HepG2 (cell line): ENCODE data around the gene CELSR3. TPM values are rescaled to one million over a fixed set of nuclear protein-coding genes. Genes with fewer than 3 reads are reported as not detected.
A peak's percentile ranks its signal among the peaks of the same experiment; 100 is the strongest.

ENCODE experiments used
- CHCHD3 ChIP-seq: sonication (generic); formaldehyde crosslinking; IDR thresholded peaks from 2 replicates; pipeline ENCODE4 v1.8.0; 2022; ENCODE audit warnings: mild to moderate bottlenecking, missing genetic modification reagents, moderate library complexity
- EZH2 ChIP-seq: conservative IDR thresholded peaks from 2 replicates; pipeline ENCODE4 v1.6.1; 2012; ENCODE audit warnings: mild to moderate bottlenecking, low read depth, low read length, moderate library complexity
- HCFC1 ChIP-seq: fragments of 150-350 bp; IDR thresholded peaks from 2 replicates; pipeline ENCODE4 v1.6.1; 2014; ENCODE audit warnings: low read depth, low read length
- HNF4A ChIP-seq: sonication (generic); formaldehyde crosslinking; IDR thresholded peaks from 2 replicates; pipeline ENCODE4 v1.4.0; 2020; ENCODE audit warnings: missing genetic modification reagents
- HNF4G ChIP-seq, 2 experiments: sonication (generic) in 1 of 2; formaldehyde crosslinking in 1 of 2; IDR thresholded peaks; 2 replicates each; pipeline versions ENCODE4 v1.4.0 to v1.6.1; 2011 to 2020; ENCODE audit warnings: borderline replicate concordance in 2 of 2, low read depth in 2 of 2, mild to moderate bottlenecking in 2 of 2, low read length in 1 of 2, missing genetic modification reagents in 1 of 2, moderate library complexity in 1 of 2
- HNRNPK ChIP-seq: fragments of 200-400 bp; formaldehyde crosslinking; IDR thresholded peaks from 2 replicates; pipeline ENCODE4 v1.6.1; 2018; ENCODE audit warnings: low read length, low read depth, moderate library complexity, mild to moderate bottlenecking; ENCODE audit not compliant: poor library complexity, severe bottlenecking
- KDM5A ChIP-seq: fragments of 200-600 bp; sonication (generic); IDR thresholded peaks from 2 replicates; pipeline ENCODE4 v1.7.0; 2018; ENCODE audit warnings: antibody characterized with exemption, mild to moderate bottlenecking, low read length, borderline replicate concordance
- MBNL3 ChIP-seq: fragments of 250-450 bp; sonication (Bioruptor Pico); conservative IDR thresholded peaks from 2 replicates; pipeline ENCODE4 v1.8.0; 2022; ENCODE audit warnings: mild to moderate bottlenecking, inconsistent platforms
- MED13 ChIP-seq: sonication (generic); formaldehyde crosslinking; IDR thresholded peaks from 2 replicates; pipeline ENCODE4 v1.5.0; 2020; ENCODE audit warnings: missing genetic modification reagents
- NFATC3 ChIP-seq: sonication (generic); formaldehyde crosslinking; IDR thresholded peaks from 2 replicates; pipeline ENCODE4 v1.5.1; 2020; ENCODE audit warnings: mild to moderate bottlenecking, missing genetic modification reagents
- SMARCC2 ChIP-seq: fragments of 450-650 bp; IDR thresholded peaks from 2 replicates; pipeline ENCODE4 v1.6.1; 2017; ENCODE audit warnings: antibody characterized with exemption, mild to moderate bottlenecking
- SYNCRIP ChIP-seq: fragments of 200-400 bp; formaldehyde crosslinking; IDR thresholded peaks from 2 replicates; pipeline ENCODE4 v1.6.1; 2018; ENCODE audit warnings: mild to moderate bottlenecking, low read depth, low read length; ENCODE audit not compliant: insufficient read depth
- TAF15 ChIP-seq: fragments of 200-400 bp; formaldehyde crosslinking; IDR thresholded peaks from one replicate; pipeline ENCODE4 v1.6.1; 2018; ENCODE audit warnings: mild to moderate bottlenecking, low read depth, low read length; ENCODE audit not compliant: poor library complexity, severe bottlenecking
- XBP1 ChIP-seq: sonication (generic); formaldehyde crosslinking; IDR thresholded peaks from 2 replicates; pipeline ENCODE4 v1.5.0; 2020; ENCODE audit warnings: missing genetic modification reagents
- YEATS4 ChIP-seq: sonication (generic); formaldehyde crosslinking; IDR thresholded peaks from 2 replicates; pipeline ENCODE4 v1.4.0; 2020; ENCODE audit warnings: missing genetic modification reagents, borderline replicate concordance
- ZNF232 ChIP-seq: sonication (generic); formaldehyde crosslinking; IDR thresholded peaks from 2 replicates; pipeline ENCODE4 v1.4.0; 2020; ENCODE audit warnings: missing genetic modification reagents, borderline replicate concordance
- ZNF605 ChIP-seq: sonication (generic); formaldehyde crosslinking; IDR thresholded peaks from 2 replicates; pipeline ENCODE4 v1.8.0; 2022; ENCODE audit warnings: mild to moderate bottlenecking, missing genetic modification reagents
- polyA plus RNA-seq, 8 experiments: library from polyadenylated mRNA; depleted of rRNA in 3 of 8; stranded (reverse) in 7 of 8; unstranded in 1 of 8; fragments of >200 nt; fragmentation: Illumina TruSeq in 4 of 8; extraction: Trizol in 4 of 8; gene quantifications; 2 replicates each; pipeline versions ENCODE4 v1.2.1 to v1.2.3, GENCODE V29; 2011 to 2016; ENCODE audit warnings: low read depth in 4 of 8, missing spikeins in 1 of 8, mixed read lengths in 1 of 8; ENCODE audit not compliant: insufficient read depth in 1 of 8
- total RNA-seq, 5 experiments: library from RNA; depleted of rRNA; stranded (reverse); fragments of >200 nt; fragmentation: Illumina TruSeq; extraction: Trizol; gene quantifications; 2 replicates each; pipeline ENCODE4 v1.2.3, GENCODE V29; 2016; ENCODE audit warnings: low read depth in 1 of 5
- TF ChIP-seq, protein P1 (sequence below): sonication (generic); formaldehyde crosslinking; IDR thresholded peaks from 2 replicates; pipeline ENCODE4 v1.4.0; 2020; ENCODE audit warnings: mild to moderate bottlenecking, missing genetic modification reagents
- TF ChIP-seq, protein P2 (sequence below): sonication (generic); formaldehyde crosslinking; conservative IDR thresholded peaks from 2 replicates; pipeline ENCODE4 v1.8.0; 2022; ENCODE audit warnings: missing genetic modification reagents
- TF ChIP-seq, protein P3 (sequence below): sonication (generic); formaldehyde crosslinking; conservative IDR thresholded peaks from 2 replicates; pipeline ENCODE4 v1.8.0; 2022; ENCODE audit warnings: mild to moderate bottlenecking, moderate library complexity, missing genetic modification reagents

Gene CELSR3
- total and polyA plus RNA-seq, 2 of the 13 experiments (the other 11 are each of a cell fraction or from before 2014, with no cell fraction given), result 5.4 to 6.7 TPM

DNA sequence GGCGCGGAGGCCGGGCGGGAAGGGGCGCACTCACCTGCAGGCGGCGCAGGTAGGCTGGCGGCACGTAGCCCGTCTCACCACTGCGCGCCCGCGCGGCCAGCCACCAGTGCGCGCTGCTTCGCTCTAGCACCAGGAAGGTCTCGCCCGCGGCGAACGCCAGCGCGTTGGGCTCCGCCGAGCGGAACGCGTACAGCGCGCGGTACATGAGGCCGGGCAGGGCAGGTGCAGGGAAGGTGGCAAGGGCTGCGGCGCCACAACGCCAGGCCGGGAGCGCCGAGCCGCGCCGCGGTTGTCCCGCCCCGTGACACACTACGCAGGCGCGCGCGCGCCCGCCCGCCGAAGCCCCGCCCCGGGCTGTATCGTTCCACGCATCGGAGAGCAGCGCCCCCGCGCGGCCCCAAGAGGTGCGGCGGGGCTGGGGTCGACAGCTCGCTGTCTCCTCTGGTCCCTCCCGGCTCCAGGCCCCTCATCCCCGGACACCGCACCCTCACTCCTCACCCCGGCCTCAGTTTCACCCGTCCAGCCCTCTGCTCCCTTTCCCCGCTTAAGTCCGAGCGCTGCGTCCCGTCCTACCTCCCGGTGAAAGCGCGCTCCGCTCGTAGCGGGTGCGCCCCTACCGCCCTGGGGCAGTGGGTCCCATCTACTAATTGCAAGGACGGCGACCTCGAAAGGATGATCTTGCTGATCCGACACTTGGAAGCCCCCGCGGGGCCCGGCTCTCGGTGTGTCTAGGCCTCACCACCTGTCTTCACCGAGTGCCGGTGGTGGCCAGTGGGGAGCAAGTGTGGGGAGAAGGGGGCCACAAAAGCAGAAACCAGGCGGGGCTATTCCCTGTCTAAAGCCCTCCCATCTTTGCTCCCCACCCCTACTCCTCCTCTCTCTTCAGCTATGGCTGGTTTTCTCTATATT, 23.2 kb upstream of the CELSR3 start, which contains the start of gene NCKIPSD (continued):
- TF ChIP-seq, protein P1, sequence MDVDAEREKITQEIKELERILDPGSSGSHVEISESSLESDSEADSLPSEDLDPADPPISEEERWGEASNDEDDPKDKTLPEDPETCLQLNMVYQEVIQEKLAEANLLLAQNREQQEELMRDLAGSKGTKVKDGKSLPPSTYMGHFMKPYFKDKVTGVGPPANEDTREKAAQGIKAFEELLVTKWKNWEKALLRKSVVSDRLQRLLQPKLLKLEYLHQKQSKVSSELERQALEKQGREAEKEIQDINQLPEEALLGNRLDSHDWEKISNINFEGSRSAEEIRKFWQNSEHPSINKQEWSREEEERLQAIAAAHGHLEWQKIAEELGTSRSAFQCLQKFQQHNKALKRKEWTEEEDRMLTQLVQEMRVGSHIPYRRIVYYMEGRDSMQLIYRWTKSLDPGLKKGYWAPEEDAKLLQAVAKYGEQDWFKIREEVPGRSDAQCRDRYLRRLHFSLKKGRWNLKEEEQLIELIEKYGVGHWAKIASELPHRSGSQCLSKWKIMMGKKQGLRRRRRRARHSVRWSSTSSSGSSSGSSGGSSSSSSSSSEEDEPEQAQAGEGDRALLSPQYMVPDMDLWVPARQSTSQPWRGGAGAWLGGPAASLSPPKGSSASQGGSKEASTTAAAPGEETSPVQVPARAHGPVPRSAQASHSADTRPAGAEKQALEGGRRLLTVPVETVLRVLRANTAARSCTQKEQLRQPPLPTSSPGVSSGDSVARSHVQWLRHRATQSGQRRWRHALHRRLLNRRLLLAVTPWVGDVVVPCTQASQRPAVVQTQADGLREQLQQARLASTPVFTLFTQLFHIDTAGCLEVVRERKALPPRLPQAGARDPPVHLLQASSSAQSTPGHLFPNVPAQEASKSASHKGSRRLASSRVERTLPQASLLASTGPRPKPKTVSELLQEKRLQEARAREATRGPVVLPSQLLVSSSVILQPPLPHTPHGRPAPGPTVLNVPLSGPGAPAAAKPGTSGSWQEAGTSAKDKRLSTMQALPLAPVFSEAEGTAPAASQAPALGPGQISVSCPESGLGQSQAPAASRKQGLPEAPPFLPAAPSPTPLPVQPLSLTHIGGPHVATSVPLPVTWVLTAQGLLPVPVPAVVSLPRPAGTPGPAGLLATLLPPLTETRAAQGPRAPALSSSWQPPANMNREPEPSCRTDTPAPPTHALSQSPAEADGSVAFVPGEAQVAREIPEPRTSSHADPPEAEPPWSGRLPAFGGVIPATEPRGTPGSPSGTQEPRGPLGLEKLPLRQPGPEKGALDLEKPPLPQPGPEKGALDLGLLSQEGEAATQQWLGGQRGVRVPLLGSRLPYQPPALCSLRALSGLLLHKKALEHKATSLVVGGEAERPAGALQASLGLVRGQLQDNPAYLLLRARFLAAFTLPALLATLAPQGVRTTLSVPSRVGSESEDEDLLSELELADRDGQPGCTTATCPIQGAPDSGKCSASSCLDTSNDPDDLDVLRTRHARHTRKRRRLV (CRISPR knock-in tag), result no peak
- no peak for TF ChIP-seq HCFC1
- TF ChIP-seq SMARCC2, result no peak
- no peak for TF ChIP-seq HNF4A (CRISPR knock-in tag)
- TF ChIP-seq ZNF232 (CRISPR knock-in tag), result peak; percentile 62; the same call in 1 of the 2 replicates
- TF ChIP-seq, protein P2, sequence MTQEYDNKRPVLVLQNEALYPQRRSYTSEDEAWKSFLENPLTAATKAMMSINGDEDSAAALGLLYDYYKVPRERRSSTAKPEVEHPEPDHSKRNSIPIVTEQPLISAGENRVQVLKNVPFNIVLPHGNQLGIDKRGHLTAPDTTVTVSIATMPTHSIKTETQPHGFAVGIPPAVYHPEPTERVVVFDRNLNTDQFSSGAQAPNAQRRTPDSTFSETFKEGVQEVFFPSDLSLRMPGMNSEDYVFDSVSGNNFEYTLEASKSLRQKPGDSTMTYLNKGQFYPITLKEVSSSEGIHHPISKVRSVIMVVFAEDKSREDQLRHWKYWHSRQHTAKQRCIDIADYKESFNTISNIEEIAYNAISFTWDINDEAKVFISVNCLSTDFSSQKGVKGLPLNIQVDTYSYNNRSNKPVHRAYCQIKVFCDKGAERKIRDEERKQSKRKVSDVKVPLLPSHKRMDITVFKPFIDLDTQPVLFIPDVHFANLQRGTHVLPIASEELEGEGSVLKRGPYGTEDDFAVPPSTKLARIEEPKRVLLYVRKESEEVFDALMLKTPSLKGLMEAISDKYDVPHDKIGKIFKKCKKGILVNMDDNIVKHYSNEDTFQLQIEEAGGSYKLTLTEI, result no peak
- TF ChIP-seq MBNL3 (CRISPR knock-in tag), result no peak
- peak; percentile 77; the same call in 1 of the 2 replicates for TF ChIP-seq KDM5A
- TF ChIP-seq XBP1, result no peak
- no peak for TF ChIP-seq NFATC3 (CRISPR knock-in tag)
- peak; percentile 33 for TF ChIP-seq TAF15
- no peak for TF ChIP-seq SYNCRIP
- peak; percentile 97 for TF ChIP-seq YEATS4 (CRISPR knock-in tag)
- peak; percentile 85 for TF ChIP-seq CHCHD3 (CRISPR knock-in tag)
- TF ChIP-seq ZNF605 (CRISPR knock-in tag), result no peak; the same call in 1 of the 2 replicates
- no peak for TF ChIP-seq HNF4G (IDR thresholded peaks at IDR 0.05; ENCODE audit: borderline replicate concordance, low read depth, low read length)
- TF ChIP-seq HNF4G (CRISPR knock-in tag; IDR thresholded peaks at IDR 0.05; ENCODE audit: borderline replicate concordance, low read depth), result no peak
- no peak for TF ChIP-seq MED13
- TF ChIP-seq, protein P3, sequence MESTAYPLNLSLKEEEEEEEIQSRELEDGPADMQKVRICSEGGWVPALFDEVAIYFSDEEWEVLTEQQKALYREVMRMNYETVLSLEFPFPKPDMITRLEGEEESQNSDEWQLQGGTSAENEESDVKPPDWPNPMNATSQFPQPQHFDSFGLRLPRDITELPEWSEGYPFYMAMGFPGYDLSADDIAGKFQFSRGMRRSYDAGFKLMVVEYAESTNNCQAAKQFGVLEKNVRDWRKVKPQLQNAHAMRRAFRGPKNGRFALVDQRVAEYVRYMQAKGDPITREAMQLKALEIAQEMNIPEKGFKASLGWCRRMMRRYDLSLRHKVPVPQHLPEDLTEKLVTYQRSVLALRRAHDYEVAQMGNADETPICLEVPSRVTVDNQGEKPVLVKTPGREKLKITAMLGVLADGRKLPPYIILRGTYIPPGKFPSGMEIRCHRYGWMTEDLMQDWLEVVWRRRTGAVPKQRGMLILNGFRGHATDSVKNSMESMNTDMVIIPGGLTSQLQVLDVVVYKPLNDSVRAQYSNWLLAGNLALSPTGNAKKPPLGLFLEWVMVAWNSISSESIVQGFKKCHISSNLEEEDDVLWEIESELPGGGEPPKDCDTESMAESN (CRISPR knock-in tag), result peak; percentile 70
- TF ChIP-seq EZH2, result no peak
- peak; percentile 61 for TF ChIP-seq HNRNPK
